ENCODE results near the gene WAPL. TPM values are rescaled to one million over a fixed set of nuclear protein-coding genes. Genes with fewer than 3 reads are reported as not detected.

Gene WAPL
- total and polyA plus RNA-seq, 2 of the 13 experiments (the other 11 are each of a cell fraction or from before 2014, with no cell fraction given) = 13.2 to 43.5 TPM

GRCh38 chr10:86400705-86401587 lies 120.6 kb downstream of the WAPL start (continued):
- TF ChIP-seq KIAA2018 (CRISPR knock-in tag; IDR thresholded peaks at IDR 0.05; ENCODE audit: borderline replicate concordance) (0 out of 2 replicates have a peak, but pooled peaks have one; percentile 10), MEIS2 (CRISPR knock-in tag; IDR thresholded peaks at IDR 0.05) (peak; percentile 24; the same call in 1 of the 2 replicates), ESRRA (CRISPR knock-in tag; IDR thresholded peaks at IDR 0.05; ENCODE audit: low read depth) (peak; percentile 17; the same call in 1 of the 2 replicates), ZNF205 (CRISPR knock-in tag; IDR thresholded peaks at IDR 0.05) (0 out of 2 replicates have a peak, but pooled peaks have one; percentile 21), ZNF354B (CRISPR knock-in tag; IDR thresholded peaks at IDR 0.05) (0 out of 2 replicates have a peak, but pooled peaks have one; percentile 50), TEAD3 (CRISPR knock-in tag; optimal IDR thresholded peaks at IDR 0.05; ENCODE audit: borderline replicate concordance) (no peak), ZNF543 (CRISPR knock-in tag; IDR thresholded peaks at IDR 0.05) (peak; percentile 75; the same call in 1 of the 2 replicates), KLF6 (CRISPR knock-in tag; IDR thresholded peaks at IDR 0.05) (0 out of 2 replicates have a peak, but pooled peaks have one; percentile 17), ZNF687 (CRISPR knock-in tag; IDR thresholded peaks at IDR 0.05) (peak; percentile 71), TCF12 (IDR thresholded peaks at IDR 0.05) (no peak), TCF12 (CRISPR knock-in tag; IDR thresholded peaks at IDR 0.05) (peak; percentile 68; the same call in 1 of the 2 replicates), JUND (CRISPR knock-in tag; IDR thresholded peaks at IDR 0.05) (peak; percentile 9; the same call in 1 of the 2 replicates), TOPORS (CRISPR knock-in tag; IDR thresholded peaks at IDR 0.05) (peak; percentile 5; the same call in 1 of the 2 replicates), RFXAP (CRISPR knock-in tag; IDR thresholded peaks at IDR 0.05; ENCODE audit: borderline replicate concordance) (peak; percentile 27; the same call in 1 of the 2 replicates), CHD4 (IDR thresholded peaks at IDR 0.05; ENCODE audit: borderline replicate concordance, low read length) (peak; percentile 95), FOXM1 (CRISPR knock-in tag; IDR thresholded peaks at IDR 0.05) (no peak), ZNF850 (CRISPR knock-in tag; conservative IDR thresholded peaks at IDR 0.05) (peak; percentile 6; the same call in 1 of the 2 replicates)
